ENCODE measurements around the gene EXOSC9. TPM values are rescaled to one million over a fixed set of nuclear protein-coding genes. Genes with fewer than 3 reads are reported as not detected.

EXOSC9 gene
- total RNA-seq, 1 experiment from 2014 or later: 19.3 TPM

DNA sequence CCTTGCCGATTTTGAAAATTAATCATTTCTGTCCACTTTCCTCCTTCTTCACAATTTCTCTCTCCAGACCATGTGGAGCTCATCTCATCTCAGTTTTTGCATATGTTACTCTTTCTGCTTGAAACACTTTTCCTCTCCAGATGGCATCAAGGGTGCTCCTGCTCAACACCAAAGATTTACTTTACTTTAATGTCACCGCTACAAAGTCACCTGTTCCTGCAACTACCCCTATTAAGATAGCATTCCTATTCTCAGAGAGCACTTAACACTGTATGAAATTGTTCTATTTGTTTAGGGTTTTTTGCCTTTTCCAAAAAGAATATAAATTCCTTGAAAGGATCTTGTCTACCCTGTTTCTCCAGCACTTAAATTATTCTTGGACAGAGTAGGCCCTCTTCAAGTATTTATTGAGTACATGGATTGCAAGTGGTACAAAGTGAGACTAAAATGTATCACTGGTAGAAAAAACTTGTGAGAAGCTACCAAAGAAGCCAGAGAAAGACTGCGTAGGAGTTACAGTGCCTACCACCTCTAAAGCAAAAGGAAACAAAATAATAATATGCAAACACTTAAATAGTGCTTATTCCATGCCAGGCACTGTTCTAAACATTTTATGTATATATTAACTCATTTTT lies 1.1 kb upstream of the EXOSC9 start:
- peak overlapping the region in 1 of 2 experiments; percentile 71; a peak in 1 of 4 replicates for H3K4me3 ChIP-seq (ENCODE audit: low read depth in 2 of 2, low read length in 2 of 2)
- no peaks in the 10 kb centered on the region for H3K9me3 ChIP-seq (ENCODE audit: control insufficient read depth, insufficient read depth, low read depth, low read length)
- no peak for TF ChIP-seq REST (IDR thresholded peaks at IDR 0.05; ENCODE audit: insufficient read depth in 1 of 2, low read depth in 2 of 2, low read length in 1 of 2)
- TF ChIP-seq POLR2AphosphoS5 (IDR thresholded peaks at IDR 0.05; ENCODE audit: low read depth, low read length): no peak
- TF ChIP-seq SIN3A (IDR thresholded peaks at IDR 0.05; ENCODE audit: borderline replicate concordance, insufficient read depth, low read depth, low read length): no peak
- TF ChIP-seq TCF7L2 (IDR thresholded peaks at IDR 0.05; ENCODE audit: low read depth, low read length): no peak
- TF ChIP-seq, protein P1, sequence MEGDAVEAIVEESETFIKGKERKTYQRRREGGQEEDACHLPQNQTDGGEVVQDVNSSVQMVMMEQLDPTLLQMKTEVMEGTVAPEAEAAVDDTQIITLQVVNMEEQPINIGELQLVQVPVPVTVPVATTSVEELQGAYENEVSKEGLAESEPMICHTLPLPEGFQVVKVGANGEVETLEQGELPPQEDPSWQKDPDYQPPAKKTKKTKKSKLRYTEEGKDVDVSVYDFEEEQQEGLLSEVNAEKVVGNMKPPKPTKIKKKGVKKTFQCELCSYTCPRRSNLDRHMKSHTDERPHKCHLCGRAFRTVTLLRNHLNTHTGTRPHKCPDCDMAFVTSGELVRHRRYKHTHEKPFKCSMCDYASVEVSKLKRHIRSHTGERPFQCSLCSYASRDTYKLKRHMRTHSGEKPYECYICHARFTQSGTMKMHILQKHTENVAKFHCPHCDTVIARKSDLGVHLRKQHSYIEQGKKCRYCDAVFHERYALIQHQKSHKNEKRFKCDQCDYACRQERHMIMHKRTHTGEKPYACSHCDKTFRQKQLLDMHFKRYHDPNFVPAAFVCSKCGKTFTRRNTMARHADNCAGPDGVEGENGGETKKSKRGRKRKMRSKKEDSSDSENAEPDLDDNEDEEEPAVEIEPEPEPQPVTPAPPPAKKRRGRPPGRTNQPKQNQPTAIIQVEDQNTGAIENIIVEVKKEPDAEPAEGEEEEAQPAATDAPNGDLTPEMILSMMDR (IDR thresholded peaks at IDR 0.05): no peak
- ChIA-PET CTCF (interaction anchor here (0.6 kb wide), 1 partner anchor 143 kb away, joined by 6 read pairs; no protein-coding TSS in a partner anchor), POLR2A (no interaction called here)
- DNase-seq (ENCODE audit: low read depth, low spot score) (no peak), ATAC-seq (no peak)
- no TSS peak for BruUV-seq (replicated peaks)
- intact Hi-C loops (cut with micrococcal nuclease; ENCODE audit: unreplicated experiment): no loop called here
- in situ Hi-C loops (cut with HindIII; ENCODE audit: low pct_unique_long_range_greater_than_20kb, low sequenced_read_pairs): no loop called here
- H3K4me1 ChIP-seq (ENCODE audit: control insufficient read depth, insufficient read depth, low read length): no peaks in the 10 kb centered on the region; the same call in 1 of the 2 replicates
- peak overlapping the region; percentile 98 for H3K27ac ChIP-seq (ENCODE audit: low read length)
- H3K27me3 ChIP-seq (ENCODE audit: control insufficient read depth, insufficient read depth, low read length): no peaks in the 10 kb centered on the region
- peaks cover 12% of the 10 kb centered on the region for H3K36me3 ChIP-seq (ENCODE audit: control insufficient read depth, insufficient read depth, low read length)

DNA sequence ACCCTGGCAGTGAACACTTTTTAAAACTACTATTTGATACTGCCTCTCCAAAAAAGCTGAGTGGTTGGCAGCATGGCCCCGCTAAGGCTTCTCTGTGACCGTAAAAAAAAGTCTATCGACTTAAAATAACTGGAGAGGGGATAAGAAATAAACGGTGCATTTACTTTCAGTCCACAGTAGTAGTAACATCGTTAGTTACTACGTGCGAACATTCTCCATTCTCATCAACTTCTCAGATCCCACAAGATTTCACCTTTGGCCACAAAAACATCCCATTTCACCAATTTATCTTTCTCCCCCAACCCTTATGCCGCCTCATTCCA lies 524 bp upstream of the EXOSC9 start:
- ATAC-seq (peak; percentile 68), DNase-seq (ENCODE audit: low read depth, low spot score) (no peak)
- TSS peak; percentile 95 for BruUV-seq (replicated peaks)
- no peaks in the 10 kb centered on the region for H3K9me3 ChIP-seq (ENCODE audit: control insufficient read depth, insufficient read depth, low read depth, low read length)
- no peak for TF ChIP-seq POLR2AphosphoS5 (IDR thresholded peaks at IDR 0.05; ENCODE audit: low read depth, low read length)
- TF ChIP-seq REST (IDR thresholded peaks at IDR 0.05; ENCODE audit: insufficient read depth in 1 of 2, low read depth in 2 of 2, low read length in 1 of 2): no peak
- TF ChIP-seq, protein P1 (IDR thresholded peaks at IDR 0.05): no peak
- no peak for TF ChIP-seq TCF7L2 (IDR thresholded peaks at IDR 0.05; ENCODE audit: low read depth, low read length)
- no peak for TF ChIP-seq SIN3A (IDR thresholded peaks at IDR 0.05; ENCODE audit: borderline replicate concordance, insufficient read depth, low read depth, low read length)
- ChIA-PET CTCF (interaction anchor here (0.6 kb wide), 1 partner anchor 144 kb away, joined by 6 read pairs; no protein-coding TSS in a partner anchor), POLR2A (interaction anchor here (0.8 kb wide), 1 partner anchor 15 kb away, joined by 4 read pairs; no protein-coding TSS in a partner anchor)
- in situ Hi-C loops (cut with HindIII; ENCODE audit: low pct_unique_long_range_greater_than_20kb, low sequenced_read_pairs): no loop called here
- H3K27ac ChIP-seq (ENCODE audit: low read length): peak overlapping the region; percentile 98
- intact Hi-C loops (cut with micrococcal nuclease; ENCODE audit: unreplicated experiment): no loop called here
- H3K4me1 ChIP-seq (ENCODE audit: control insufficient read depth, insufficient read depth, low read length): no peaks in the 10 kb centered on the region; the same call in 1 of the 2 replicates
- H3K36me3 ChIP-seq (ENCODE audit: control insufficient read depth, insufficient read depth, low read length): peaks cover 12% of the 10 kb centered on the region
- H3K27me3 ChIP-seq (ENCODE audit: control insufficient read depth, insufficient read depth, low read length): no peaks in the 10 kb centered on the region
- peak overlapping the region; percentile 71 to 84 for H3K4me3 ChIP-seq (ENCODE audit: low read depth in 2 of 2, low read length in 2 of 2)

Data from Panc1 (cell line).